Transverse colon (tissue), 4 donors: ENCODE measurements around the gene BCAP29.

ENCODE experiments used
- POLR2A ChIP-seq: fragments of 450-650 bp; IDR thresholded peaks from one replicate; pipeline ENCODE4 v1.6.1; 2016; ENCODE audit warnings: antibody characterized with exemption, mild to moderate bottlenecking, moderate library complexity
- POLR2AphosphoS5 ChIP-seq, 3 donors: sonication (generic); formaldehyde crosslinking; IDR thresholded peaks; one replicate each; pipeline ENCODE4 v1.6.1; 2016; ENCODE audit warnings: antibody characterized with exemption in 3 of 3
- TF ChIP-seq, protein P1 (sequence below), 5 experiments: fragments of 200-600 bp in 3 of 5; fragments of 450-650 bp in 2 of 5; sonication (generic) in 3 of 5; IDR thresholded peaks; 1 replicate in 2 of 5; 2 replicates in 3 of 5; pipeline ENCODE4 v1.5.1; 2016 to 2017; ENCODE audit warnings: antibody characterized with exemption in 5 of 5, inconsistent platforms in 3 of 5, mild to moderate bottlenecking in 2 of 5, moderate library complexity in 1 of 5

DNA sequence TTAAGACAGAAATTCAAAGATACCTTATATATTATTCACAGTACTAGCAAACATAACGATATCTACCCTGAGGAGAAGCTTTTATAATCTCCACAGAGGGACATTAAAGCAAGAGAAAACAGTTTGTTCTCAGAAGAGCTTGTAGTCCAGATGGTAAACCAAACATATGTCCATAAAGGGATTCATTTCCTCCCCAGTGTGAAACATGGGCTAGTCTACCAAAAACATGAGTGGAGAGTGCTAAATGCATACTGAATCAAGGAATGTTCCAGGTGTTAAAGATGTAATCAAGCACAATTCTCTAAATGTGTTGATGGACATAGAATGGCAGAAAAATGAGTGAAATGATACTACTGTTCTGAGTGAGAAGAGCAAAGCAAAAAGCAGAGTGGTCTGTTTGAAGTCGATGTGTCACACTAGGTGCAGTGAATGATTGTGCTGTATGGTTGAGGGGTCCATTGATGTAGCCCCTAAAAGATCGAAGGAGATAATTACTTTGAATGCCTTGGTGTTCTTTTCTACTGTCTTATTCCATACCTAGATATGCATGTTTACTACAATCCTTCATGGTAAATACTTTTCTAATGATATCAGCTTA lies 25.3 kb downstream of the BCAP29 start:
- TF ChIP-seq, protein P1, sequence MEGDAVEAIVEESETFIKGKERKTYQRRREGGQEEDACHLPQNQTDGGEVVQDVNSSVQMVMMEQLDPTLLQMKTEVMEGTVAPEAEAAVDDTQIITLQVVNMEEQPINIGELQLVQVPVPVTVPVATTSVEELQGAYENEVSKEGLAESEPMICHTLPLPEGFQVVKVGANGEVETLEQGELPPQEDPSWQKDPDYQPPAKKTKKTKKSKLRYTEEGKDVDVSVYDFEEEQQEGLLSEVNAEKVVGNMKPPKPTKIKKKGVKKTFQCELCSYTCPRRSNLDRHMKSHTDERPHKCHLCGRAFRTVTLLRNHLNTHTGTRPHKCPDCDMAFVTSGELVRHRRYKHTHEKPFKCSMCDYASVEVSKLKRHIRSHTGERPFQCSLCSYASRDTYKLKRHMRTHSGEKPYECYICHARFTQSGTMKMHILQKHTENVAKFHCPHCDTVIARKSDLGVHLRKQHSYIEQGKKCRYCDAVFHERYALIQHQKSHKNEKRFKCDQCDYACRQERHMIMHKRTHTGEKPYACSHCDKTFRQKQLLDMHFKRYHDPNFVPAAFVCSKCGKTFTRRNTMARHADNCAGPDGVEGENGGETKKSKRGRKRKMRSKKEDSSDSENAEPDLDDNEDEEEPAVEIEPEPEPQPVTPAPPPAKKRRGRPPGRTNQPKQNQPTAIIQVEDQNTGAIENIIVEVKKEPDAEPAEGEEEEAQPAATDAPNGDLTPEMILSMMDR (IDR thresholded peaks at IDR 0.05), result no peak
- TF ChIP-seq POLR2A (no peak), POLR2AphosphoS5 (IDR thresholded peaks at IDR 0.05) (no peak)
